Right renal cortex interstitium (tissue), 3 donors: Measurements from ENCODE around the gene MPRIP. TPM values are rescaled to one million over a fixed set of nuclear protein-coding genes. Genes with fewer than 3 reads are reported as not detected.
"Not testable (repeated sequence)": the region's sequence is repeated elsewhere in the genome, so short reads cannot be mapped to it uniquely, and the experiment has no call there.

Experiments
- DNase-seq, 3 donors: peaks; one replicate each; pipeline ENCODE4 v3.0.0-alpha.2; 2013; ENCODE audit warnings: low read depth in 3 of 3, low spot score in 2 of 3
- polyA plus RNA-seq, 3 donors: library from polyadenylated mRNA; unstranded; fragments of 120-200 nt; gene quantifications; one replicate each; pipeline ENCODE4 v1.2.1, GENCODE V29; 2013; ENCODE audit not compliant: insufficient read length in 3 of 3

MPRIP gene
- polyA plus RNA-seq, 3 donors = 129 to 172 (median 171) TPM

- not testable (repeated sequence) for DNase-seq
Observed at GRCh38 chr17:17158506-17158905, 116.2 kb downstream of the MPRIP start.

GRCh38 chr17:17159571-17159970, 117.3 kb downstream of the MPRIP start:
- no peak for DNase-seq

GRCh38 chr17:17161121-17161520, 118.9 kb downstream of the MPRIP start:
- DNase-seq = no peak

- DNase-seq = no peak
Observed at GRCh38 chr17:17161759-17162158, 119.5 kb downstream of the MPRIP start.

GRCh38 chr17:17164156-17164555, 121.9 kb downstream of the MPRIP start:
- DNase-seq = no peak

GRCh38 chr17:17164676-17165075, 122.4 kb downstream of the MPRIP start:
- no peak for DNase-seq

GRCh38 chr17:17165666-17166308, 123.5 kb downstream of the MPRIP start:
- DNase-seq = no peak

- DNase-seq = no peak
Observed at GRCh38 chr17:17166446-17166845, 124.2 kb downstream of the MPRIP start.

GRCh38 chr17:17167356-17167755, 125.1 kb downstream of the MPRIP start:
- DNase-seq = no peak

- no peak for DNase-seq
Observed at GRCh38 chr17:17167986-17168385, 125.7 kb downstream of the MPRIP start.

- DNase-seq = no peak
Observed at GRCh38 chr17:17168401-17168800, 126.1 kb downstream of the MPRIP start.

GRCh38 chr17:17169396-17169795, 127.1 kb downstream of the MPRIP start:
- no peak for DNase-seq

GRCh38 chr17:17170346-17170985, 128.2 kb downstream of the MPRIP start:
- no peak for DNase-seq

- DNase-seq = no peak
Observed at GRCh38 chr17:17171186-17171585, 128.9 kb downstream of the MPRIP start.

GRCh38 chr17:17172001-17172939, 130.0 kb downstream of the MPRIP start:
- no peak for DNase-seq

GRCh38 chr17:17172990-17173389, 130.7 kb downstream of the MPRIP start:
- DNase-seq = no peak

GRCh38 chr17:17173921-17174320, 131.7 kb downstream of the MPRIP start:
- no peak for DNase-seq

- no peak for DNase-seq
Observed at GRCh38 chr17:17175340-17175739, 133.1 kb downstream of the MPRIP start.

GRCh38 chr17:17175917-17176316, 133.7 kb downstream of the MPRIP start:
- DNase-seq = no peak

GRCh38 chr17:17176341-17176740, 134.1 kb downstream of the MPRIP start:
- DNase-seq = no peak

- DNase-seq = no peak
Observed at GRCh38 chr17:17177176-17177575, 134.9 kb downstream of the MPRIP start.
